GM21390 (cell line): ENCODE measurements around the gene KRT75.

Source experiments
- ATAC-seq: cut with Tn5 transposase; IDR thresholded peaks from one replicate; pipeline ENCODE4 v1.9.1; 2021; ENCODE audit not compliant: unreplicated experiment

The KRT75 gene

GRCh38 chr12:52440821-52441319 is 6.7 kb upstream of the KRT75 start:
- ATAC-seq = no peak

GRCh38 chr12:52439845-52440244 is 5.7 kb upstream of the KRT75 start:
- ATAC-seq = no peak

- ATAC-seq = no peak
These were observed 5.2 kb upstream of the KRT75 start for GRCh38 chr12:52439420-52439819.

GRCh38 chr12:52438305-52439301 is 4.4 kb upstream of the KRT75 start:
- no peak for ATAC-seq

GRCh38 chr12:52437508-52437907 is 3.3 kb upstream of the KRT75 start:
- ATAC-seq = no peak

- ATAC-seq = no peak
These were observed 2.8 kb upstream of the KRT75 start for GRCh38 chr12:52436828-52437474.

GRCh38 chr12:52436000-52436827 is 2.0 kb upstream of the KRT75 start:
- no peak for ATAC-seq

- no peak for ATAC-seq
These were observed 1.5 kb upstream of the KRT75 start for GRCh38 chr12:52435659-52435999.

- ATAC-seq = no peak
These were observed 774 bp upstream of the KRT75 start for GRCh38 chr12:52434760-52435530.

GRCh38 chr12:52433501-52434080 is 580 bp downstream of the KRT75 start:
- ATAC-seq = no peak

- no peak for ATAC-seq
These were observed 1.5 kb downstream of the KRT75 start for GRCh38 chr12:52432559-52433207.

GRCh38 chr12:52428121-52428520 is 6.0 kb downstream of the KRT75 start:
- no peak for ATAC-seq

GRCh38 chr12:52427083-52427482 is 7.1 kb downstream of the KRT75 start:
- no peak for ATAC-seq

- ATAC-seq = no peak
These were observed 8.1 kb downstream of the KRT75 start for GRCh38 chr12:52426034-52426433.

GRCh38 chr12:52425466-52425865 is 8.7 kb downstream of the KRT75 start:
- ATAC-seq = no peak

GRCh38 chr12:52423661-52424500 is 10.3 kb downstream of the KRT75 start:
- ATAC-seq = no peak

- ATAC-seq = no peak
These were observed 11.1 kb downstream of the KRT75 start for GRCh38 chr12:52423035-52423434.

GRCh38 chr12:52419656-52420055 is 14.5 kb downstream of the KRT75 start:
- ATAC-seq = no peak
